ENCODE data around the gene ATP6V1F. TPM values are rescaled to one million over a fixed set of nuclear protein-coding genes. Genes with fewer than 3 reads are reported as not detected.

The ATP6V1F gene
- total RNA-seq, 1 experiment from 2014 or later = 168 TPM

GRCh38 chr7:128844777-128845311, 17.8 kb upstream of the ATP6V1F start:
- DNase-seq (ENCODE audit: low read depth) = no peak
- in situ Hi-C loops (cut with HindIII; ENCODE audit: low pct_unique_long_range_greater_than_20kb, low sequenced_read_pairs) = no loop called here

GRCh38 chr7:128845475-128845874, 17.2 kb upstream of the ATP6V1F start:
- in situ Hi-C loops (cut with HindIII; ENCODE audit: low pct_unique_long_range_greater_than_20kb, low sequenced_read_pairs) = no loop called here
- DNase-seq (ENCODE audit: low read depth) = no peak

- no peak for DNase-seq (ENCODE audit: low read depth)
- in situ Hi-C loops (cut with HindIII; ENCODE audit: low pct_unique_long_range_greater_than_20kb, low sequenced_read_pairs) = no loop called here
Observed at GRCh38 chr7:128845987-128846386, 16.7 kb upstream of the ATP6V1F start.

- in situ Hi-C loops (cut with HindIII; ENCODE audit: low pct_unique_long_range_greater_than_20kb, low sequenced_read_pairs) = no loop called here
- no peak for DNase-seq (ENCODE audit: low read depth)
Observed at GRCh38 chr7:128846781-128847444, 15.7 kb upstream of the ATP6V1F start.

GRCh38 chr7:128847721-128848211, 14.9 kb upstream of the ATP6V1F start:
- in situ Hi-C loops (cut with HindIII; ENCODE audit: low pct_unique_long_range_greater_than_20kb, low sequenced_read_pairs) = no loop called here
- DNase-seq (ENCODE audit: low read depth) = no peak

- in situ Hi-C loops (cut with HindIII; ENCODE audit: low pct_unique_long_range_greater_than_20kb, low sequenced_read_pairs) = no loop called here
- DNase-seq (ENCODE audit: low read depth) = no peak
Observed at GRCh38 chr7:128848289-128849155, 14.1 kb upstream of the ATP6V1F start.

GRCh38 chr7:128849156-128849515, 13.5 kb upstream of the ATP6V1F start:
- in situ Hi-C loops (cut with HindIII; ENCODE audit: low pct_unique_long_range_greater_than_20kb, low sequenced_read_pairs) = no loop called here
- no peak for DNase-seq (ENCODE audit: low read depth)

- DNase-seq (ENCODE audit: low read depth) = no peak
- in situ Hi-C loops (cut with HindIII; ENCODE audit: low pct_unique_long_range_greater_than_20kb, low sequenced_read_pairs) = no loop called here
Observed at GRCh38 chr7:128849804-128850490, 12.7 kb upstream of the ATP6V1F start.

GRCh38 chr7:128852537-128853254, 10.0 kb upstream of the ATP6V1F start:
- no peak for DNase-seq (ENCODE audit: low read depth)
- in situ Hi-C loops (cut with HindIII; ENCODE audit: low pct_unique_long_range_greater_than_20kb, low sequenced_read_pairs) = no loop called here

GRCh38 chr7:128853799-128854198, 8.9 kb upstream of the ATP6V1F start:
- in situ Hi-C loops (cut with HindIII; ENCODE audit: low pct_unique_long_range_greater_than_20kb, low sequenced_read_pairs) = no loop called here
- no peak for DNase-seq (ENCODE audit: low read depth)

- DNase-seq (ENCODE audit: low read depth) = no peak
- in situ Hi-C loops (cut with HindIII; ENCODE audit: low pct_unique_long_range_greater_than_20kb, low sequenced_read_pairs) = no loop called here
Observed at GRCh38 chr7:128854396-128854795, 8.3 kb upstream of the ATP6V1F start.

GRCh38 chr7:128855559-128855958, 7.1 kb upstream of the ATP6V1F start:
- DNase-seq (ENCODE audit: low read depth) = no peak
- in situ Hi-C loops (cut with HindIII; ENCODE audit: low pct_unique_long_range_greater_than_20kb, low sequenced_read_pairs) = no loop called here

- in situ Hi-C loops (cut with HindIII; ENCODE audit: low pct_unique_long_range_greater_than_20kb, low sequenced_read_pairs) = no loop called here
- no peak for DNase-seq (ENCODE audit: low read depth)
Observed at GRCh38 chr7:128856001-128856718, 6.5 kb upstream of the ATP6V1F start.

- DNase-seq (ENCODE audit: low read depth) = no peak
- in situ Hi-C loops (cut with HindIII; ENCODE audit: low pct_unique_long_range_greater_than_20kb, low sequenced_read_pairs) = no loop called here
Observed at GRCh38 chr7:128858380-128859231, 4.0 kb upstream of the ATP6V1F start.

GRCh38 chr7:128859232-128860157, 3.2 kb upstream of the ATP6V1F start:
- in situ Hi-C loops (cut with HindIII; ENCODE audit: low pct_unique_long_range_greater_than_20kb, low sequenced_read_pairs) = no loop called here
- no peak for DNase-seq (ENCODE audit: low read depth)
